Activated T-cell treated with anti-CD3 and anti-CD28 coated beads, Interleukin-2, amount 50 U/mL, for 4 hours (primary cell): Measurements from ENCODE around the gene PPP2CA. TPM values are rescaled to one million over a fixed set of nuclear protein-coding genes. Genes with fewer than 3 reads are reported as not detected.
"Not testable (repeated sequence)": the region's sequence is repeated elsewhere in the genome, so short reads cannot be mapped to it uniquely, and the experiment has no call there.

ENCODE experiments used
- ATAC-seq, 2 donors: fragments of 200-7000 bp; cut with Tn5 transposase; one replicate each; pipeline ENCODE4 v1.10.0; 2021
- DNase-seq: peaks from one replicate; pipeline ENCODE4 v3.0.0-alpha.2; 2020
- H3K27me3 Mint-ChIP-seq: one replicate; pipeline ENCODE4 v1.8.0; 2021; ENCODE audit warnings: low read depth, mixed read lengths
- H3K36me3 Mint-ChIP-seq: one replicate; pipeline ENCODE4 v1.8.0; 2022; ENCODE audit warnings: mixed read lengths; ENCODE audit not compliant: insufficient read depth
- H3K4me1 Mint-ChIP-seq: one replicate; pipeline ENCODE4 v1.8.0; 2021; ENCODE audit warnings: low read depth, mixed read lengths
- H3K4me3 Mint-ChIP-seq: one replicate; pipeline ENCODE4 v1.8.0; 2021; ENCODE audit warnings: mild to moderate bottlenecking, moderate library complexity, mixed read lengths
- H3K9me3 Mint-ChIP-seq: one replicate; pipeline ENCODE4 v1.8.0; 2021; ENCODE audit warnings: mixed read lengths
- total RNA-seq, 3 donors: library from RNA; stranded (reverse); gene quantifications; one replicate each; pipeline ENCODE4 v1.2.1, GENCODE V29; 2021

The PPP2CA gene
- total RNA-seq, 3 donors from 2014 or later, result 206 to 213 (median 209) TPM

- ATAC-seq, result peak; percentile 42
- H3K4me1 Mint-ChIP-seq, result peaks cover 35% of the 10 kb centered on the region
- DNase-seq, result no peak
- H3K36me3 Mint-ChIP-seq, result peaks cover 17% of the 10 kb centered on the region
- H3K4me3 Mint-ChIP-seq, result peak overlapping the region; percentile 90
- H3K9me3 Mint-ChIP-seq, result no peaks in the 10 kb centered on the region
- H3K27me3 Mint-ChIP-seq, result no peaks in the 10 kb centered on the region
Observed at GRCh38 chr5:134226441-134227192, 744 bp upstream of the PPP2CA start.

GRCh38 chr5:134224888-134225779 is 739 bp downstream of the PPP2CA start:
- ATAC-seq, result peak; percentile 61 to 63
- Mint-ChIP-seq H3K9me3 (no peaks in the 10 kb centered on the region), H3K27me3 (no peaks in the 10 kb centered on the region), H3K4me3 (peak overlapping the region; percentile 90), H3K36me3 (peaks cover 25% of the 10 kb centered on the region), H3K4me1 (peaks cover 47% of the 10 kb centered on the region)
- DNase-seq, result peak; percentile 40

GRCh38 chr5:134223406-134224248 is 2.2 kb downstream of the PPP2CA start:
- H3K36me3 Mint-ChIP-seq, result peaks cover 27% of the 10 kb centered on the region

GRCh38 chr5:134221690-134222089 is 4.2 kb downstream of the PPP2CA start:
- H3K36me3 Mint-ChIP-seq, result peaks cover 27% of the 10 kb centered on the region
- H3K4me3 Mint-ChIP-seq, result peak overlapping the region; percentile 66
- peaks cover 69% of the 10 kb centered on the region for H3K4me1 Mint-ChIP-seq
- H3K9me3 Mint-ChIP-seq, DNase-seq, H3K27me3 Mint-ChIP-seq, ATAC-seq: not testable (repeated sequence)

More at GRCh38 chr5:134223406-134224248, 2.2 kb downstream of the PPP2CA start:
- Mint-ChIP-seq H3K27me3 (no peaks in the 10 kb centered on the region), H3K4me1 (peaks cover 61% of the 10 kb centered on the region), H3K9me3 (no peaks in the 10 kb centered on the region), H3K4me3 (peak overlapping the region; percentile 90)
- DNase-seq (no peak), ATAC-seq (no peak)

- no peaks in the 10 kb centered on the region for H3K9me3 Mint-ChIP-seq
- no peak for DNase-seq
- H3K4me1 Mint-ChIP-seq, result peaks cover 77% of the 10 kb centered on the region
- peaks cover 18% of the 10 kb centered on the region for H3K36me3 Mint-ChIP-seq
- no peak overlapping the region for H3K4me3 Mint-ChIP-seq
- H3K27me3 Mint-ChIP-seq, result no peaks in the 10 kb centered on the region
- no peak for ATAC-seq
Observed at GRCh38 chr5:134215757-134216156, 10.1 kb downstream of the PPP2CA start.

GRCh38 chr5:134211263-134212031 is 14.4 kb downstream of the PPP2CA start:
- not testable (repeated sequence) for H3K9me3 Mint-ChIP-seq, ATAC-seq, H3K27me3 Mint-ChIP-seq, DNase-seq
- Mint-ChIP-seq H3K4me3 (peak overlapping the region; percentile 19), H3K4me1 (peaks cover 69% of the 10 kb centered on the region), H3K36me3 (peaks cover 13% of the 10 kb centered on the region)

- H3K9me3 Mint-ChIP-seq, result no peaks in the 10 kb centered on the region
- no peak for DNase-seq
- peaks cover 11% of the 10 kb centered on the region for H3K36me3 Mint-ChIP-seq
- no peak for ATAC-seq
- H3K4me1 Mint-ChIP-seq, result peaks cover 61% of the 10 kb centered on the region
- H3K27me3 Mint-ChIP-seq, result no peaks in the 10 kb centered on the region
- H3K4me3 Mint-ChIP-seq, result peak overlapping the region; percentile 19
Observed at GRCh38 chr5:134209477-134210245, 16.2 kb downstream of the PPP2CA start.

GRCh38 chr5:134207696-134208095 is 18.2 kb downstream of the PPP2CA start:
- no peak overlapping the region for H3K4me3 Mint-ChIP-seq
- ATAC-seq (no peak), DNase-seq (no peak)
- peaks cover 46% of the 10 kb centered on the region for H3K4me1 Mint-ChIP-seq
- no peaks in the 10 kb centered on the region for H3K27me3 Mint-ChIP-seq
- H3K36me3 Mint-ChIP-seq, result peaks cover 21% of the 10 kb centered on the region
- H3K9me3 Mint-ChIP-seq, result no peaks in the 10 kb centered on the region

GRCh38 chr5:134206627-134207160 is 19.2 kb downstream of the PPP2CA start:
- Mint-ChIP-seq H3K9me3 (no peaks in the 10 kb centered on the region), H3K27me3 (no peaks in the 10 kb centered on the region), H3K36me3 (peaks cover 25% of the 10 kb centered on the region), H3K4me1 (peaks cover 39% of the 10 kb centered on the region), H3K4me3 (no peak overlapping the region)
- ATAC-seq, result no peak
- no peak for DNase-seq

- ATAC-seq (no peak), DNase-seq (no peak)
- Mint-ChIP-seq H3K27me3 (no peaks in the 10 kb centered on the region), H3K36me3 (peaks cover 44% of the 10 kb centered on the region), H3K4me1 (peaks cover 26% of the 10 kb centered on the region), H3K9me3 (no peaks in the 10 kb centered on the region), H3K4me3 (no peak overlapping the region)
Observed at GRCh38 chr5:134204575-134204974, 21.3 kb downstream of the PPP2CA start.

GRCh38 chr5:134203630-134204029 is 22.2 kb downstream of the PPP2CA start:
- Mint-ChIP-seq H3K36me3 (peaks cover 53% of the 10 kb centered on the region), H3K4me3 (no peak overlapping the region), H3K4me1 (peaks cover 17% of the 10 kb centered on the region), H3K9me3 (no peaks in the 10 kb centered on the region), H3K27me3 (no peaks in the 10 kb centered on the region)
- ATAC-seq (no peak), DNase-seq (no peak)

GRCh38 chr5:134195666-134196065 is 30.2 kb downstream of the PPP2CA start:
- ATAC-seq (no peak), DNase-seq (no peak)
- H3K4me3 Mint-ChIP-seq, result no peak overlapping the region
- H3K9me3 Mint-ChIP-seq, result no peaks in the 10 kb centered on the region
- no peaks in the 10 kb centered on the region for H3K27me3 Mint-ChIP-seq
- peaks cover 37% of the 10 kb centered on the region for H3K36me3 Mint-ChIP-seq
- no peaks in the 10 kb centered on the region for H3K4me1 Mint-ChIP-seq

GRCh38 chr5:134189031-134189430 is 36.8 kb downstream of the PPP2CA start:
- Mint-ChIP-seq H3K4me3 (no peak overlapping the region), H3K4me1 (no peaks in the 10 kb centered on the region), H3K27me3 (no peaks in the 10 kb centered on the region), H3K9me3 (no peaks in the 10 kb centered on the region), H3K36me3 (no peaks in the 10 kb centered on the region)
- no peak for ATAC-seq
- DNase-seq, result no peak
